C4-2B (cell line): Measurements from ENCODE around the gene INHA.

Experiments
- CTCF ChIP-seq: fragments of 450-650 bp; conservative IDR thresholded peaks from 2 replicates; pipeline ENCODE4 v1.5.1; 2017; ENCODE audit warnings: mild to moderate bottlenecking
- ZFX ChIP-seq: fragments of 450-650 bp; IDR thresholded peaks from 2 replicates; pipeline ENCODE4 v1.6.1; 2017

DNA sequence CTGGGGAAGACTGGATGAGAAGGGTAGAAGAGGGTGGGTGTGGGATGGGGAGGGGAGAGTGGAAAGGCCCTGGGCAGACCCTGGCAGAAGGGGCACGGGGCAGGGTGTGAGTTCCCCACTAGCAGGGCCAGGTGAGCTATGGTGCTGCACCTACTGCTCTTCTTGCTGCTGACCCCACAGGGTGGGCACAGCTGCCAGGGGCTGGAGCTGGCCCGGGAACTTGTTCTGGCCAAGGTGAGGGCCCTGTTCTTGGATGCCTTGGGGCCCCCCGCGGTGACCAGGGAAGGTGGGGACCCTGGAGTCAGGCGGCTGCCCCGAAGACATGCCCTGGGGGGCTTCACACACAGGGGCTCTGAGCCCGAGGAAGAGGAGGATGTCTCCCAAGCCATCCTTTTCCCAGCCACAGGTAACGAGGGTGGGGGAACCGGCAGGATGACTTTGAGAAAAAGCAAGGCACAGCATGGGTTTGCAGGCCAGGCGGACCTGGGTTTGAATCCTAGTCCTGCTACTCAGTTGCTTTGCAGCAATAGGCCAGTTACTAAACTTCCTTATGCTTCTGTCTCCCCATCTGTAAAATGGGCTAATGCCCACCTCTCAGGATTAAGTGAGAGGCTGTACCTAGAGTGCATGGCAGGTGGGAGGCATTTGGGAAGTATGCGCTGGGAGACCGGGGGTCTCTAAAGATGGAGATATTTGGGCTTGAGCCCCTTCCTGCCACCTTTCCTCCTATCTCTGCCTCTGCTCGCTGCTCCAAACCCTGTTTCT lies at the start of gene INHA:
- TF ChIP-seq CTCF (no peak), ZFX (no peak)
